ENCODE results near the gene SLC9C1.

SLC9C1 gene

GRCh38 chr3:112096176-112096575, 197.8 kb downstream of the SLC9C1 start:
- no peak for DNase-seq

- DNase-seq = no peak
Measured at GRCh38 chr3:112095731-112096130, 198.3 kb downstream of the SLC9C1 start.

GRCh38 chr3:112093180-112093522, 200.9 kb downstream of the SLC9C1 start:
- DNase-seq = no peak

GRCh38 chr3:112092496-112093179, 201.4 kb downstream of the SLC9C1 start:
- DNase-seq = no peak

GRCh38 chr3:112090887-112091586, 203.0 kb downstream of the SLC9C1 start:
- DNase-seq = no peak
